Measurements from ENCODE around the gene HPGDS.
"Not testable (repeated sequence)": the region's sequence is repeated elsewhere in the genome, so short reads cannot be mapped to it uniquely, and the experiment has no call there.

Gene HPGDS

GRCh38 chr4:94325835-94326234, 16.8 kb downstream of the HPGDS start:
- no peak for DNase-seq (ENCODE audit: low read depth in 2 of 2)

DNA sequence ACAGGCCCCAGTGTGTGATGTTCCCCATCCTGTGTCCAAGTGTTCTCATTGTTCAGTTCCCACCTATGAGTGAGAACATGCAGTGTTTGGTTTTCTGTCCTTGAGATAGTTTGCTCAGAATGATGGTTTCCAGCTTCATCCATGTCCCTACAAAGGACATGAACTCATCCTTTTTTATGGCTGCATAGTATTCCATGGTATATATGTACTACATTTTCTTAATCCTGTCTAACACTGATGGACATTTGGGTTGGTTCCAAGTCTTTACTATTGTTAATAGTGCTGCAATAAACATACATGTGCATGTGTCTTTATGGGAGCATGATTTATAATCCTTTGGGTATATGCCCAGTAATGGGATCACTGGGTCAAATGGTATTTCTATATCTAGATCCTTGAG, 22.7 kb downstream of the HPGDS start:
- not testable (repeated sequence) for DNase-seq (ENCODE audit: low read depth in 2 of 2)

DNA sequence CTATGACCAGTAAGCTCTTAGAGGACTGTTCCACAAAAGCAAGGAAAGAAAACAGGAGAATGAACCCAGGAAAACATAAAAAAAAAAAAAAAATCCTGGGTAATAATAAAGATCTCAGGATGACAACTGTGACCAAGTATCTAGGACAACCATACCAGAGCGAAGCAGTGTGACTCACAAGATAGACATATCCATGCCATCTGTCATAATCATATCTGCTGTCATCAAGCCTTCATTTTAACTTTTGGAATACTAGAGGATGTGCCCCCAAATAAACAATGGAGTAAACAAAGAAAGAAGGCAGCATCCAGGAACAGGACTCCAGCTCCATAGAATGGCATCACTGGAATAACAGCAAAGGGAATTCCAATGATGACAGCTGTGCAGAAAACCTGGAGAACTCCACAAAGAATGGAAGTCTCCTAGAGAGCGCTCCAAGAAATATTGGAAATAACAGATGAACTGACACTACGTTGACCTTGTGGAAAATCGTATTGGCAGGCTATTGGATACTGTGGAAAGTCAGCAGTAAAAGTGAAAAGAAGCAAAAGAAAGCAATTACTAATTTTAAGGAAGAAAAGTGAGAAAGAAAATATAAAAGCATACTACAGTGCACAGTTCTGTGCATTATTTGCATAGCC, 35.3 kb downstream of the HPGDS start:
- no peak for DNase-seq (ENCODE audit: low read depth in 2 of 2)

GRCh38 chr4:94306713-94307112, 35.9 kb downstream of the HPGDS start:
- DNase-seq (ENCODE audit: low read depth in 2 of 2), result no peak

- DNase-seq (ENCODE audit: low read depth in 2 of 2), result no peak
These were observed 37.0 kb downstream of the HPGDS start for GRCh38 chr4:94305466-94306225.

DNA sequence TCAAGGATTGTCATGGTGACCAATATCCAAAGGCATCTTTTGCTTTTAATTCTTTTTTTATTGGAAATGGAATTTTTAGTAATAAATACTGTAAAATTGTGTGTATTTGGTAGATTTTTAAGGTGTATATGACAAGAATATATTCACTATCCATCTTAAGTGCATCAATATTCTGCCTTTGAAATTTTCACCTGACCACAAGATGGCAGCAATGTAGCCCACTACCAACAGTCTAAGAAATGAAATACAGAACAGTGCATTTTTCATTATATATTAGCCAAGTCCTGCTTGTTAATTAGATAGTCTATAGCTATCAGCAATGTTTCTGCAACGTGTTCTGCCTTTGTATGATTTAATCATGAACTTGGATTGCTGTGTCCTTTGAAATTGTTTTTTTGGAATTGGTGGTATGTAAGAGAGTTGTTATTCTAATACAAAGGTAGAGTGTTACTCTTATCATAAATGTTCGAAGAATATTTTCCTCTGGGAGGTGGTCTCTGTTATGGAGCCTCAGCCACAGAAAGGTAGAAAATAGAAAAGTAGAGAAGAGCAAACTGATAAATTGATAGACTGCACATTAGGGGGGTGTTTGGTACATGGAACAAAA, 38.2 kb downstream of the HPGDS start:
- no peak for DNase-seq (ENCODE audit: low read depth in 2 of 2)

DNA sequence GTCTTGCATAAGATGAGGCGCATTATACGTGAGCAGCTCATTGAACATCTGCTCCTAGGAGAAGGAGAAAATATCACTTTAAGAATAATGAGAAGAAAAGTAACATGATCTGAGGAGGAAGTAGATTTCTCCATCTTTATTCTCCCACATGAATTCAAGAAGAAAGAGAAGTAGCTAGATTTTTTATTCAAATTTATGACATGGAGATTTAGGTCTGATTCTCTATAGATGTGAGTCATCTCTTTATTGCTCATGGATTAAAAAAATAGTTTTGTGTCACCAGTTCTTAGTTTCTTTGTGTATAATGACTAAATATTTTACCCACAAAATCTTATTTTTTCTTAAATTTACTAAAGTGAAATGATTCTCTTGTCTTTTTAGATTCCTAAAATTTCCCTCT, 40.4 kb downstream of the HPGDS start:
- no peak for DNase-seq (ENCODE audit: low read depth in 2 of 2)

DNA sequence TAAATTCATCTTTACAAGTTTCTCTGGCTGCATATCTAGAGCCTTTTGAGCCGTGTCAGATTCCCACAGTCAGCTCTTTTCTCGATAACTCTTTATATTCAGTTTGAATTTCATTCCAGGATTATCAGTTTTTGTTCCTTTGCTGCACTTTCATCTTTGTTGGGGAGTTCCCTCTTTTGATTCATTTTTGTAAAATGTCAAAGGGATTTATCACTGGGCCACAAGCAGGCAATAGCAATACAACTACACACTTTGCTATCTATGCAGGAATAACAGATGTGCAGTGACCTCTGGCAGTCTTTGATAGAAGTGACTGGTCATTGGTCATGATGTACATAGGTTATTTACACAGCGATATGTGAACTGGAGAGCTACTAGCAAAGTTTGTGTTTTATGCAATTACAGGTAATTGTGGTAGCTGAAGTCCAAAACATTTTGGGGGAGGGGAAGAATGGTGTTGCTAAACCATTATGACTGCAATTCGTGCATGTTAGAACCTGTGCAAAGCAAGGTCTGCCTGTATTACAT, 43.8 kb downstream of the HPGDS start:
- DNase-seq (ENCODE audit: low read depth in 2 of 2), result no peak

DNA sequence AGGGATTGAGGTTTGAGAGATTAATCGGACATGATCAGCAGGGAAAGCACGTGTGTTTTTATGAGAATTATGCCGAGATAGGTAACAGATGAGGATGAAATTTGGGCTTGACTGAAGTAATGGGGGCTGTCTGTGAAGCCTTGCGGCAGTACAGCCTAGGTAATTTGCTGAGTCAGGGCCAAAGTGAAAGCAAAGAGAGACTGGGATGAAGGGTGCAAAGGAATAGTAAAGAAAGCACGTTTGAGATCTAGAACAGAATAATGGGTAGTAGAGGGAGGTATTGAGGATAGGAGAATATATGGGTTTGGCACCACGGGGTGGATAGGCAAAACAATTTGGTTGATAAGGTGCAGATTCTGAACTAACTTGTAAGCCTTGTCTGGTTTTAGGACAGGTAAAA, 47.2 kb downstream of the HPGDS start:
- not testable (repeated sequence) for DNase-seq (ENCODE audit: low read depth in 2 of 2)

DNA sequence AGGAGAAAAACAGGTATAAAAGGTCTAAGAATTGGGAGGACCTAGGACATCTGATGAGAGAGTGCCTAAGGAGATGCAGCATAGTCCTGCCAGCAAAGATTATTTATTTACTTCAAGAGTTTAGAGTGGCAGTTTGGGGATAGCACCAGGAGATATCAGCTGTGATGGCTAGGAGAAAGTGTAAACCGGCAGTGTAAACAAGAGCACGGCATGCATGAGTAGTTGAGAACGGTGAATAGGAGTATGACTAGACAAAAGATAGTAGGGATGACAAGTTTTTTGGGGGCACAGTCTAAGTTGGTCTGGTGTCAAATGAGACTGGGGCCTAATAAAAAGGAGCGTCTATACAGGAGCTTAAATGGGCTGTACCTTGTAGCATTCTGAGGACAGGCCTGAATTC, 48.7 kb downstream of the HPGDS start:
- DNase-seq (ENCODE audit: low read depth in 2 of 2), result not testable (repeated sequence)

GRCh38 chr4:94290245-94290644, 52.4 kb downstream of the HPGDS start:
- no peak for DNase-seq (ENCODE audit: low read depth in 2 of 2)

GRCh38 chr4:94285666-94286065, 57.0 kb downstream of the HPGDS start:
- DNase-seq (ENCODE audit: low read depth in 2 of 2), result no peak

- no peak for DNase-seq (ENCODE audit: low read depth in 2 of 2)
These were observed 57.7 kb downstream of the HPGDS start for GRCh38 chr4:94284889-94285288.

DNA sequence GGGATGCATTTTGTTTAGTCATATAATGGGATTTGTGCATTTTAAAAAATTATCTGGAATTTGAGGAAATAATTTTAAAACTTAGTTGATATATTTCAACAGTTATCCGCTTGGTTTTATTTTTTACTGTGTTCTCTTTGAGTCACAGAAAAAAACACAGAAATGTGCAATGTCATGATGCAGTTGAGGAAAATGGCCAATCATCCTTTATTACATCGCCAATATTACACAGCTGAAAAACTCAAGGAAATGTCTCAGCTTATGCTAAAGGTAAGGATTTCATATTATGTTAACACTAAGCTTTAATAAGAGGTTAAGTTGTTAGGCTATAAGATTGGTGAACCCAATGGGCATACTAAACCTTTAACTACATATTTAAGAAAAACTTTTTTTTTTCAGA, 63.9 kb downstream of the HPGDS start:
- DNase-seq (ENCODE audit: low read depth in 2 of 2), result no peak

DNA sequence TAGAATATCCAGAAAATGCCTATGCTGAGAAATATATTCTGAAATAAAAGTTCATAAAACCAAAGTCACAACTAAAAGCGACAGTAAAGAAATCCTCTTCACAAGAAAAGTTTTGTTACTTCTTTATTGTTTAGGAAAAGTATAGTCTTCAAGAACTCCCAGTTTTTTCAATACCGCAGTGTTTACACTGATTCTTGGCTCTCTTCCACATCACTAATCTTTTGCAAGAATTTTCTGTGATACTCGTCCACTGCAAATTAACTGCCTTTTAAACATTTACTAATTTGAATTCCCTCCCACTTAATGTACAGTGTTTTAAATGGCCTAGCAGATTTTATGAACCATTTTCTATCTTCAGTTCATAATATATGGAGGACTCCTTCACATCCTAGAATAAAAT, 65.1 kb downstream of the HPGDS start:
- DNase-seq (ENCODE audit: low read depth in 2 of 2), result no peak

DNA sequence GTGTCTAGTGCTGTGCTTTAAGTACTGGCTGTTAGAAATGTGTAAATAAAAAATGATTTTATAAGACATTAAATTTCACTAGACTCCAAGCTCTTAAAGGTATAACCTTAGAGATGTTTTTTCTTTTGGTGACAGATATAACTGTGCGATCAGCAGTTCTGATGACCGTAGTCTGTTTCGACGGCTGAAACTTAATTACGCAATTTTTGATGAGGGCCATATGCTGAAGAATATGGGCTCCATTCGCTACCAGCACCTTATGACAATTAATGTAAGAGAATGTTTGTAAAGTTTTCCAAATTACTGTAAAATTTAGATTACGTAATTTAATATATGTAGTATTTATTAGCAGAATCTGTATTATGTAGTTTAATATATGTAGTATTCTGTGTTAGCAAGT, 66.4 kb downstream of the HPGDS start:
- DNase-seq (ENCODE audit: low read depth in 2 of 2), result no peak

DNA sequence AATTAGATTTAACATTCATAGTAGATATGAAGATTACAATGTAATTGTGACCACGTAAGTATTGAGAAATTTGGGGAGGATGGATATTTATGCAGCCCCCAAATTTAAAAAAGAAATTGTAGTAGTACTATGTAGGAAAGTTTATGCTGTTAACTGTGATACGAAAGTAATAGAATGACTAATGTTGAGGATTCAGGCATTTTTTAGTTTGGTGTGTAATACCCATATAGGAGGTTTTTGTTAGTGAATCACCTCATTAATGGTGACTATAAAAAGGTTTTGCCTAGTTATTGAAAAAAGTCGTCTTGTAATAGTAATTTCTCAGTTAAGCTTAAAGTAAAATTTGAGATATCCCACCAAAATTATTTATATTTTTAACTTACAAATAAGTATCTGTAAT, 67.7 kb downstream of the HPGDS start:
- DNase-seq (ENCODE audit: low read depth in 2 of 2), result no peak

DNA sequence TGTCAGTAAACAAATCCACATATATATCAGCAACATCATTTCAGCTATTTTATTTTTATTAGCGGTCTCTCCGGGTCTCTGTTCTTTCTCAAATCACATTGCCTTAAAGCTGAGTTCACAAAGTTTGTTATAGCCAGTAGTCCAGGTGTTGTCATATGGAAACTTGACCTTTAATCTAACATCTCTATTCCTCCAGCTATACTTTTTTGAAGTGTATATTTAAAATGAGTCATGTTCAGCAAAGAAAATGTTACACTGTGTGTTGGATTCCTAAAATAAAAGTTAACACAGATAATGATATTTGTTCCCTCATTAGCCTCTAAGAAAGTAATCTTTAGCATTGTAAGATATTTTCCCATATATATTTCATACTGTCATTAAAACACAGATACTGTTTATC, 71.4 kb downstream of the HPGDS start:
- no peak for DNase-seq (ENCODE audit: low read depth in 2 of 2)

DNA sequence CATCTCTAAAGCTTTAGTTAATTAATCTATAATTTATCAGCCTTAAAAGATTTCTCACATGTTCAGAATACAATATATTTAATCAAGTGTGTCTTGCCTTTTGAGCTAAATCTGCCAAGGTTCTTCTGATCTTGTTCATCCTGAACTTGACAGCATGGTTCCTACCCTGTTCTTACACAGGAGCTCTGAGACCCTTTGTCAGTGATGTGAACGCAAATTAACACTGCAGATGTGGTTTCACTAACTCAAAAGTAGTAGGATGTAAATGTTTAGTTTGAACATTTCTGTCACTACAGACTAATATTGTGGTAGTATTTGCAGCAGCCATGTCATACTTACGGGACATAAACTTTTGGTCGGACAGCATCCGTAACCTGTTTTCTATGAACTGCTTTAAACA, 75.6 kb downstream of the HPGDS start:
- no peak for DNase-seq (ENCODE audit: low read depth in 2 of 2)

DNA sequence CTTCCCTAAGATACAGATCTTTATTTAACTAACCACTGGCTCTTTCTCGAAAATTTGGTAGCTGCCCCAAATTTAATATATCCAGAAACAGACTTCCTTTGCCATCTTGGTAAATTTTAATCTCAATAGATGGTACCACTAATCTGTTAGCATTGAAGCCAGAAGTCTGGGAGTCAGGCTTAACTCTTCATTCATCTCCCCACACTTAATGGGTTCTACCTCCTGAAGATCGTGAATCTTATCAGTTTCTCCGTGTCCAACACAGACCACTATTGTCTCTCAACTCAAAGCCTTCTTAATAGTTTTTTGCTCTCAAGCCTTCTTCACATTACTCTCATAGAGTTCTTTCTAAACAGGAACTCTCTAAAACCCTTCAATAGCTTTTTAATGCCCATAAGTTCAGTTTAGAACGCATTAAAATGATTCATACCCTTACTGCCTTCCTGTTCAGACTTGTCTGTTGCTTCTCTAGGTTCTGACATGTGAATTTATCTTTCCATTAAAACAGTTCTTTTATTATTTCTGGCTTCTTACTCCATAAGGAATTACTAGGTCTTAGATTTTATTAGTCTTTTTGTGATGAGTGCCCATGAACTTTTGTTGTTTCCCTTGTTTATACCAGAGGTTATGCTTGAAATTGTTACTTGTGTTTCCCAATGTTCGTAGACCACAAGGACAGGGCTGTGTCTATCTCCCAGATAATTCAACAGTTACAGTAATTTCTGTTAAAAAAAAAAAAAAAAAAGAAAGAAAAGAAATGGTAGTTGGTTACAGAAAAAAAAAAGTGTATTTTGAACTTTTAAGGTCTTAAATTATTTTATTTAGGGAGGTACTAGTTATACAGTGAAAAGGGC, 80.2 kb downstream of the HPGDS start:
- no peak for DNase-seq (ENCODE audit: low read depth in 2 of 2)

GRCh38 chr4:94256828-94257227, 85.8 kb downstream of the HPGDS start:
- no peak for DNase-seq (ENCODE audit: low read depth in 2 of 2)

- DNase-seq (ENCODE audit: low read depth in 2 of 2), result no peak
These were observed 86.4 kb downstream of the HPGDS start for GRCh38 chr4:94256144-94256783.
